ENCODE results near the gene TAP2.
A peak's percentile ranks its signal among the peaks of the same experiment; 100 is the strongest.
"Not testable (repeated sequence)": the region's sequence is repeated elsewhere in the genome, so short reads cannot be mapped to it uniquely, and the experiment has no call there.

TAP2 gene

DNA sequence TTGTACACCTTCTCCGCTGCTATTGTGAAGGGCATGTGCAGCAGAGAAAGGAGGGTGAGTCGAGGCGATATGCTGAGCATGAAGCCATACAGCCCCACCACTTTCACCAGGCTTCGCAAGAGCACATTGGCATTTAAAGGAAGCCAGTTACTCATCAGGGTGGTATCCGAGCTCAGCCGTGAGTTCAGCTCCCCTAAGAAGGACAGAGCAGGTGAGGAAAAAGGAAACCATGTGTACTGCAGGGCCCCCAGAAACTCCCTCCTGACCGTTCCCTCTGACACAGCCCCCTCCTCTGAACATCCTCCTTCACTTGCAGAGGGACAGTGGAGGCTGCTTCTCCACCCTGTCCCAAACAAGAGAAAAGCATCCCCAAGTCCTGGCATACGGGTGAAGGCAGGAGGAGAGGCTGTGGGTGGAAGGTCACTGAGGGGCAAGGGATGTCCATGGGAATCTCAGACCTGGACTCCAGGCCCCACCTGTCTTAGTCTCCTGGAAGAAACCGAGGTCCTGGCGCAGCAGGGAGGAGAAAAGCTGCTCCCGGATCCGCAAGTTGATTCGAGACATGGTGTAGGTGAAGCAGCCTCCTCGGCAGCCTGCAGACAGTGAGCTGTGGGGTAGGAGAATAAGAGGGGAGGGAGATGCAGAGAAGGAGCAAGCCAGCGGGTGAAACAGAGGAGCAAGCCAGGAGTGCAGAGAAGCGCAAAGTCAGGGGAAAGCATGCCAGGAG is 3.2 kb downstream of the TAP2 start:
- no peak for DNase-seq (ENCODE audit: low spot score)

GRCh38 chr6:32833664-32834063 is 4.9 kb downstream of the TAP2 start:
- no peak for DNase-seq (ENCODE audit: low spot score)

DNA sequence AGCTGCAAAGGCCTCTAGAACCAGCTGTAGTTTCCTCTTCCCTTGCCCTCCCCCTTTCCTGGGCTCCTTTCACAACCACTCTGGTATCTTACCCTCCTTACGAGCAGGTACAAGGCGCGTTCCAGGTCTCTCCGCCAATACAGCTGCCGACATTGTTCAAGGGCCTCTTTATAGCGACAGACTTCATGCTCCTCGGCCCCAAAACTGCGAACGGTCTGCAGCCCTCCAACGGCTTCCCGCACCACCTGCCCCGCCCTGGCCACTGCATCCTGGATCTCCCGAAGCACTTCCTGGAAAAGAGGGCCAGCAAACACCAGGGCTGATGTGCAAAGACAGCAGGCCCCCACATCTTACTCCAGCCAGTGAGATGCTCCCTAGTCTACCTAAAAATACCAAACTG is 6.0 kb downstream of the TAP2 start:
- no peak for DNase-seq (ENCODE audit: low spot score)

GRCh38 chr6:32830936-32831335 is 7.6 kb downstream of the TAP2 start:
- DNase-seq (ENCODE audit: low spot score), result no peak

- no peak for DNase-seq (ENCODE audit: low spot score)
Observed at GRCh38 chr6:32830017-32830416, 8.5 kb downstream of the TAP2 start.

- no peak for DNase-seq (ENCODE audit: low spot score)
Observed at GRCh38 chr6:32829495-32829894, 9.0 kb downstream of the TAP2 start.

- no peak for DNase-seq (ENCODE audit: low spot score)
Observed at GRCh38 chr6:32827025-32827424, 11.5 kb downstream of the TAP2 start.

DNA sequence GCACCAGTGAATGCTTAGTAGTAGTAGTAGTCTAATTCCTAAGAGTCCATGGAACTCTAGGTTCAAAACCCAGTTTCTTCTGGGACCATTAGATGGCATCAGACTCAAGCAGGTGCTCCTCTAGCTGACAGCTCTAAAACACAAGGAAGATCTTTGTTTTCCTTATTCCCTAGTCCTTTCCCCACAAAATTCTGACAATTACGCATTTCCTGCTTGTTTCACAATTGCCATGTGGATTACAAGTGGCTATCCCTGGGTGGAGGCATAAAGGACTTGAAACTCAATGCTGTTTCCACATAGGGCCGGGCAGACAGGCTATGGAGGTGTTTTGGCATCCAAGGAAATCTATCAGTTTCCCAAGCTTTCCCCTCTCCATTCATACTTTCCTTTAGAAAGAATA is 12.6 kb downstream of the TAP2 start:
- no peak for DNase-seq (ENCODE audit: low spot score)

DNA sequence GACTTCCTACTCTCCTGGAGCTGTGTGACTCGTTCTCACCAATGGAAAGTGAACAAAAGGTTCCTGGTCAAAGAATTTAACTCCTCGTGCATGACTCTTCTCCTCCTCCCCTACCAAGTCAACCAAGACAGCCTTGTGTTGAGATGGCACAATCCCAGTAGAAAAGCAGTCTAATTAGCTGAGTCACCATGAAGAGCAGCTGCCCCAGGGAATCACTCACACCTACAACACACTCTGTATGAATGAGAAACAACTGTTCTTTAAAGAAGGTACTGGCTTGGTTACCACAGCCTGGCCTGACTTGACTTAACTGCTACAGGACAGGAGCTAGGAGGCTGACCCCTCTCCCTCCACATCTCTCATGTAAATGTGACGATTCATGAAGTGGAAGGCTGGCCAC is 18.8 kb downstream of the TAP2 start:
- DNase-seq (ENCODE audit: low spot score), result no peak

GRCh38 chr6:32818867-32819266 is 19.7 kb downstream of the TAP2 start:
- DNase-seq (ENCODE audit: low spot score), result no peak

DNA sequence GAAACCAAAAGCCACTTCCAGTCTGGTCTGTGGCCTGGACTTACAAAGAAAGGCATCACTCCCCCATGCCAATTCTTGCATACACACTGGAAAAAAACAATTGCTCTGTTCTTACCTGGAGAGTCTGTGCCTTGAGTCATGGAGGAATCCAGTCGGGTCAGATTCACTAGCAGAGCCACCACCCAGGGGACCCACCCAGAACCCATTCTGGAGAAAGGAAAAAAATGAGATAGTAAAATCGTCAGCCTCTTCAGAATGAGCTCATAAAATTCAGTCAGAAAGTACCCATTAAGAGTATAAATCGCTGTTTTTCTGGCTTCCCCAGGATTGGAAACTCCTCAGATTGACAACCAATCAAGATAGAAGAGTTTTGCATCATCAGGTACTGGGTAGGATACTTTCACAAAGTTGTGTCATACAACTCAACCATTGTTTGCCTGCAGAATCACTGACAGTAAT is 21.8 kb downstream of the TAP2 start, which contains the start of gene HLA-DOB:
Gene HLA-DOB (minus strand): TSS at position 257 of the 459 bp plus-strand sequence. CDS start 51 bp downstream, at position 206.
- no peak for DNase-seq (ENCODE audit: low spot score)

- DNase-seq (ENCODE audit: low spot score), result no peak
Observed at GRCh38 chr6:32815996-32816395, 22.5 kb downstream of the TAP2 start.

GRCh38 chr6:32815115-32815514 is 23.4 kb downstream of the TAP2 start:
- no peak for DNase-seq (ENCODE audit: low spot score)

GRCh38 chr6:32814145-32814544 is 24.4 kb downstream of the TAP2 start:
- DNase-seq (ENCODE audit: low spot score), result no peak

- DNase-seq (ENCODE audit: low spot score), result no peak
Observed at GRCh38 chr6:32809171-32809570, 29.4 kb downstream of the TAP2 start.

DNA sequence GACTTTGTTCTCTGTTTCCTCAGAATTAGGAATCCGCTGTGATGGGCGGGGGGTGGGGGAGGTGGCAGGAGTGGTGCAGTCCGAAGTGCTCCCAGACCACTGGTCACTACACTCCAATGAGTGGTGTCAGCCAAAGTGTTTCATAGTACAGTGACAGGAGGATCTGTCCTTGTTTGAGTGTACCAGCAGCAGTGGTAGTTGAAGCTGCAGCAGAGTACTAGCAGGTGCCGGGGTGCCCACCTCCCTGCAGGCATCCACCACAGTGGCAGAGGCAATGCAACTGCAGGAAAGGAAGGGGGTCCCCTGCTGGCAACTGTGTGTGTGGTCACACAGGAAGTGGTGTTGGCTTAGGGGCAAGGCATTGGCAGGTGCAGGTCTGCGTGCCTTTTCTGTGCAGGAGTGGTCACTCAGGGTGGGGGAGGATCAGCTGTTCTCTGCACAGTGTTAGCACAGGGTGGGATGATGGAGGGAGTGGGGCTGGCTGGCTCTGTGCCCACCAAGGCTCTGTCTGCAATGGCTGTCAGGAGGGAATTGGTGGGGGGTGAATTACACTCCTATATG is 31.4 kb downstream of the TAP2 start:
- DNase-seq (ENCODE audit: low spot score), result no peak

DNA sequence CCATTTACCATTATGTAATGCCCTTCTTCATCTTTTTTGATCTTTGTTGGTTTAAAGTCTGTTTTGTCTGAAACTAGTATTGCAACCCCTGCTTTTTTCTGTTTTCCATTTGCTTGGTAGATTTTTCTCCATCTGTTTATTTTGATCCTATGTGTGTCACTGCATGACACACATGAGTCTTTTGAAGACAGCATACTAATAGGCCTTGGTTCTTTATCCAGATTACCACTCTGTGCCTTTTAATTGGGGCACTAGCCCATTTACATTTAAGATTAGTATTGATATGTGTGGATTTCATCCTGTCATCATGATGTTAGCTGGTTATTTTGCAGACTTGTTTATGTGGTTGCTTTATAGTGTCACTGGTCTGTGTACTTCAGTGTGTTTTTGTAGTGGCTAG is 33.1 kb downstream of the TAP2 start:
- not testable (repeated sequence) for DNase-seq (ENCODE audit: low spot score)

DNA sequence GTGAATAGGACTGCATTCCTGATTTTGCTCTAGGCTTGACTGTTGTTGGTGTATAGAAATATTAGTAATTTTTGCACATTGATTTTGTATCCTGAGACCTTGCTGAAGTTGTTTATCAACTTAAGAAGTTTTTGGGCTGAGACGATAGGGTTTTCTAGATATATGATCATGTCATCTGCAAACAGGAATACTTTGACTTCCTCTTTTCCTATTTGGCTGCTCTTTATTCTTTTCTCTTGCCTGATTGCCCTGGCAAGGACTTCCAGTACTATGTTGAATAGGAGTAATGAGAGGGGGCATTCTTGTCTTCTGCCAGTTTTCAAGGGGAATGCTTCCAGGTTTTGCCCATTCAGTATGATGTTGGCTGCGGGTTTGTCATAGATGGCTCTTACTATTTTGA is 35.1 kb downstream of the TAP2 start:
- DNase-seq (ENCODE audit: low spot score), result no peak

- DNase-seq (ENCODE audit: low spot score), result no peak
Observed at GRCh38 chr6:32799740-32800139, 38.8 kb downstream of the TAP2 start.

DNA sequence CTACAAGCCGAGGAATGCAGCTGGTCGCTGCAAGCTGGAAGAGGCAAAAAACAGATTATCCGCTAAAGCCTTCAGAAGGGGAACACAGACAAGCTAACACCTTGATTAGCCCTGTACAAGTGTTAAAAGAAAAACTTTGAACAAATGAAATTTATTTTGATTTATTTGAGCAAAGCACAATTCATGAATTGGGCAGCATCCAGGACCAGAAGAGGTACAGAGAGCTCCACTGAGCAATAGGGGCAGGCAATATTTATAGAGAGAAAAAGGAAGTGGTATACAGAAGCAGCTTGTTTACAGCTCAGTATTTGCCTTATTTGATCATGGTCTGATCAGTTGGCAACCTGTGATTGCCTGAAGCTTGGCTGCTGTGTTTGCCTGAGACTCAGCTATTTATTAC is 39.4 kb downstream of the TAP2 start:
- no peak for DNase-seq (ENCODE audit: low spot score)

GRCh38 chr6:32796848-32797776 is 41.4 kb downstream of the TAP2 start:
- DNase-seq (ENCODE audit: low spot score), result peak; percentile 83

- DNase-seq (ENCODE audit: low spot score), result no peak
Observed at GRCh38 chr6:32794510-32794909, 44.0 kb downstream of the TAP2 start.
